ENCODE measurements around the gene FOSL1. TPM values are rescaled to one million over a fixed set of nuclear protein-coding genes. Genes with fewer than 3 reads are reported as not detected.

The FOSL1 gene
- total RNA-seq, 1 experiment from 2014 or later = 20.5 TPM

- peaks cover 7% of the 10 kb centered on the region; the same call in 1 of the 2 replicates for H3K27me3 Mint-ChIP-seq (ENCODE audit: low read depth)
- ChIA-PET POLR2A (no interaction called here), CTCF (interaction anchor here (1.1 to 3.1 kb wide), 4 partner anchors 10 to 58 kb away, joined by 3 to 10 read pairs (median 5); partner anchors contain the start of gene FIBP)
- H3K27ac Mint-ChIP-seq = no peak overlapping the region
- H3K4me1 Mint-ChIP-seq = peaks cover 51% of the 10 kb centered on the region
- no peak for ATAC-seq
- no peak for DNase-seq (ENCODE audit: low spot score)
- H3K9me3 Mint-ChIP-seq = no peaks in the 10 kb centered on the region
- no peaks in the 10 kb centered on the region for H3K36me3 Mint-ChIP-seq
- H3K4me3 Mint-ChIP-seq = no peak overlapping the region
- TF ChIP-seq CBFB (CRISPR knock-in tag; IDR thresholded peaks at IDR 0.05; ENCODE audit: low read depth) = no peak
- no peak for TF ChIP-seq ZNF138 (CRISPR knock-in tag; conservative IDR thresholded peaks at IDR 0.05)
- TF ChIP-seq, protein P1, sequence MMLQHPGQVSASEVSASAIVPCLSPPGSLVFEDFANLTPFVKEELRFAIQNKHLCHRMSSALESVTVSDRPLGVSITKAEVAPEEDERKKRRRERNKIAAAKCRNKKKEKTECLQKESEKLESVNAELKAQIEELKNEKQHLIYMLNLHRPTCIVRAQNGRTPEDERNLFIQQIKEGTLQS (CRISPR knock-in tag; conservative IDR thresholded peaks at IDR 0.05) = no peak
- TF ChIP-seq RELA (CRISPR knock-in tag; IDR thresholded peaks at IDR 0.05; ENCODE audit: borderline replicate concordance) = no peak
- TF ChIP-seq, protein P2, sequence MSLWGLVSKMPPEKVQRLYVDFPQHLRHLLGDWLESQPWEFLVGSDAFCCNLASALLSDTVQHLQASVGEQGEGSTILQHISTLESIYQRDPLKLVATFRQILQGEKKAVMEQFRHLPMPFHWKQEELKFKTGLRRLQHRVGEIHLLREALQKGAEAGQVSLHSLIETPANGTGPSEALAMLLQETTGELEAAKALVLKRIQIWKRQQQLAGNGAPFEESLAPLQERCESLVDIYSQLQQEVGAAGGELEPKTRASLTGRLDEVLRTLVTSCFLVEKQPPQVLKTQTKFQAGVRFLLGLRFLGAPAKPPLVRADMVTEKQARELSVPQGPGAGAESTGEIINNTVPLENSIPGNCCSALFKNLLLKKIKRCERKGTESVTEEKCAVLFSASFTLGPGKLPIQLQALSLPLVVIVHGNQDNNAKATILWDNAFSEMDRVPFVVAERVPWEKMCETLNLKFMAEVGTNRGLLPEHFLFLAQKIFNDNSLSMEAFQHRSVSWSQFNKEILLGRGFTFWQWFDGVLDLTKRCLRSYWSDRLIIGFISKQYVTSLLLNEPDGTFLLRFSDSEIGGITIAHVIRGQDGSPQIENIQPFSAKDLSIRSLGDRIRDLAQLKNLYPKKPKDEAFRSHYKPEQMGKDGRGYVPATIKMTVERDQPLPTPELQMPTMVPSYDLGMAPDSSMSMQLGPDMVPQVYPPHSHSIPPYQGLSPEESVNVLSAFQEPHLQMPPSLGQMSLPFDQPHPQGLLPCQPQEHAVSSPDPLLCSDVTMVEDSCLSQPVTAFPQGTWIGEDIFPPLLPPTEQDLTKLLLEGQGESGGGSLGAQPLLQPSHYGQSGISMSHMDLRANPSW (CRISPR knock-in tag; conservative IDR thresholded peaks at IDR 0.05; ENCODE audit: low read depth) = no peak
- no peak for TF ChIP-seq EMX1 (CRISPR knock-in tag; IDR thresholded peaks at IDR 0.05)
- TF ChIP-seq, protein P3, sequence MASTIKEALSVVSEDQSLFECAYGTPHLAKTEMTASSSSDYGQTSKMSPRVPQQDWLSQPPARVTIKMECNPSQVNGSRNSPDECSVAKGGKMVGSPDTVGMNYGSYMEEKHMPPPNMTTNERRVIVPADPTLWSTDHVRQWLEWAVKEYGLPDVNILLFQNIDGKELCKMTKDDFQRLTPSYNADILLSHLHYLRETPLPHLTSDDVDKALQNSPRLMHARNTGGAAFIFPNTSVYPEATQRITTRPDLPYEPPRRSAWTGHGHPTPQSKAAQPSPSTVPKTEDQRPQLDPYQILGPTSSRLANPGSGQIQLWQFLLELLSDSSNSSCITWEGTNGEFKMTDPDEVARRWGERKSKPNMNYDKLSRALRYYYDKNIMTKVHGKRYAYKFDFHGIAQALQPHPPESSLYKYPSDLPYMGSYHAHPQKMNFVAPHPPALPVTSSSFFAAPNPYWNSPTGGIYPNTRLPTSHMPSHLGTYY (CRISPR knock-in tag; IDR thresholded peaks at IDR 0.05) = no peak
- TF ChIP-seq USF1 (CRISPR knock-in tag; IDR thresholded peaks at IDR 0.05) = no peak
- no peak for TF ChIP-seq HMGA2 (CRISPR knock-in tag; IDR thresholded peaks at IDR 0.05)
Observed at GRCh38 chr11:65942531-65942930, 42.3 kb upstream of the FOSL1 start.

GRCh38 chr11:65941720-65942310 is 41.6 kb upstream of the FOSL1 start:
- H3K9me3 Mint-ChIP-seq = no peaks in the 10 kb centered on the region
- peaks cover 7% of the 10 kb centered on the region; the same call in 1 of the 2 replicates for H3K27me3 Mint-ChIP-seq (ENCODE audit: low read depth)
- no peaks in the 10 kb centered on the region for H3K36me3 Mint-ChIP-seq
- H3K4me1 Mint-ChIP-seq = peaks cover 49% of the 10 kb centered on the region
- ATAC-seq (no peak), DNase-seq (ENCODE audit: low spot score) (no peak)
- TF ChIP-seq NFYB (CRISPR knock-in tag; conservative IDR thresholded peaks at IDR 0.05; ENCODE audit: low read depth) (no peak), ZNF423 (CRISPR knock-in tag; IDR thresholded peaks at IDR 0.05) (no peak), ZNF416 (CRISPR knock-in tag; IDR thresholded peaks at IDR 0.05) (no peak), ZNF121 (CRISPR knock-in tag; IDR thresholded peaks at IDR 0.05) (no peak), PRDM15 (CRISPR knock-in tag; IDR thresholded peaks at IDR 0.05) (no peak)
- ChIA-PET CTCF (interaction anchor here (1.3 to 3.1 kb wide), 3 partner anchors 9 to 57 kb away, joined by 5 to 10 read pairs (median 5); no protein-coding TSS in a partner anchor), POLR2A (no interaction called here)
- peak overlapping the region; percentile 13 for H3K27ac Mint-ChIP-seq
- H3K4me3 Mint-ChIP-seq = no peak overlapping the region
